HepG2 (cell line): ENCODE data around the gene SRBD1. TPM values are rescaled to one million over a fixed set of nuclear protein-coding genes. Genes with fewer than 3 reads are reported as not detected.

Experiments used
- KLF16 ChIP-seq, 2 experiments: sonication (generic) in 1 of 2; formaldehyde crosslinking in 1 of 2; IDR thresholded peaks; 2 replicates each; pipeline versions ENCODE4 v1.6.1 to v1.8.0; 2016 to 2023; ENCODE audit warnings: missing genetic modification reagents in 2 of 2, missing compliant biosample characterization in 1 of 2
- MBD4 ChIP-seq: IDR thresholded peaks from 2 replicates; pipeline ENCODE4 v1.6.1; 2012; ENCODE audit warnings: low read length, inconsistent platforms, borderline replicate concordance
- NONO ChIP-seq, 2 experiments: fragments of 450-650 bp in 1 of 2; sonication (generic) in 1 of 2; formaldehyde crosslinking in 1 of 2; IDR thresholded peaks in 1 of 2; conservative IDR thresholded peaks in 1 of 2; 2 replicates each; pipeline versions ENCODE4 v1.6.1 to v1.8.0; 2017 to 2022; ENCODE audit warnings: mild to moderate bottlenecking in 1 of 2, missing genetic modification reagents in 1 of 2, moderate library complexity in 1 of 2
- ZBTB44 ChIP-seq: sonication (generic); formaldehyde crosslinking; IDR thresholded peaks from 2 replicates; pipeline ENCODE4 v1.4.0; 2020; ENCODE audit warnings: missing genetic modification reagents
- ZNF574 ChIP-seq: sonication (generic); formaldehyde crosslinking; IDR thresholded peaks from 2 replicates; pipeline ENCODE4 v1.4.0; 2020; ENCODE audit warnings: missing genetic modification reagents
- ZNF672 ChIP-seq: sonication (generic); formaldehyde crosslinking; IDR thresholded peaks from 2 replicates; pipeline ENCODE4 v1.8.1; 2022; ENCODE audit warnings: missing genetic modification reagents
- ZNF674 ChIP-seq: sonication (generic); formaldehyde crosslinking; IDR thresholded peaks from 2 replicates; pipeline ENCODE4 v1.5.0; 2020; ENCODE audit warnings: low read depth, mild to moderate bottlenecking, missing genetic modification reagents
- ZNF761 ChIP-seq: sonication (generic); formaldehyde crosslinking; conservative IDR thresholded peaks from 2 replicates; pipeline ENCODE4 v1.4.0; 2020; ENCODE audit warnings: mild to moderate bottlenecking, missing genetic modification reagents
- ZZZ3 ChIP-seq: sonication (generic); formaldehyde crosslinking; IDR thresholded peaks from 2 replicates; pipeline ENCODE4 v1.4.0; 2020; ENCODE audit warnings: missing genetic modification reagents, mild to moderate bottlenecking, borderline replicate concordance
- polyA plus RNA-seq, 8 experiments: library from polyadenylated mRNA; depleted of rRNA in 3 of 8; stranded (reverse) in 7 of 8; unstranded in 1 of 8; fragments of >200 nt; fragmentation: Illumina TruSeq in 4 of 8; extraction: Trizol in 4 of 8; gene quantifications; 2 replicates each; pipeline versions ENCODE4 v1.2.1 to v1.2.3, GENCODE V29; 2011 to 2016; ENCODE audit warnings: low read depth in 4 of 8, missing spikeins in 1 of 8, mixed read lengths in 1 of 8; ENCODE audit not compliant: insufficient read depth in 1 of 8
- total RNA-seq, 5 experiments: library from RNA; depleted of rRNA; stranded (reverse); fragments of >200 nt; fragmentation: Illumina TruSeq; extraction: Trizol; gene quantifications; 2 replicates each; pipeline ENCODE4 v1.2.3, GENCODE V29; 2016; ENCODE audit warnings: low read depth in 1 of 5
- TF ChIP-seq, protein P1 (sequence below): sonication (generic); formaldehyde crosslinking; IDR thresholded peaks from 2 replicates; pipeline ENCODE4 v1.4.0; 2020; ENCODE audit warnings: mild to moderate bottlenecking, missing genetic modification reagents
- TF ChIP-seq, protein P2 (sequence below): sonication (generic); formaldehyde crosslinking; IDR thresholded peaks from 2 replicates; pipeline ENCODE4 v1.4.0; 2020; ENCODE audit warnings: low read depth, missing genetic modification reagents
- TF ChIP-seq, protein P3 (sequence below): sonication (generic); formaldehyde crosslinking; IDR thresholded peaks from 2 replicates; pipeline ENCODE4 v1.4.0; 2020; ENCODE audit warnings: mild to moderate bottlenecking, missing genetic modification reagents

The SRBD1 gene
- total and polyA plus RNA-seq, 2 of the 13 experiments (the other 11 are each of a cell fraction or from before 2014, with no cell fraction given), result 3.2 to 23.9 TPM

GRCh38 chr2:45649858-45650811 is 39.1 kb upstream of the SRBD1 start (continued):
- TF ChIP-seq ZNF574 (CRISPR knock-in tag) (no peak; the same call in 1 of the 2 replicates), ZNF672 (0 out of 2 replicates have a peak, but pooled peaks have one; percentile 12), KLF16 (CRISPR knock-in tag; IDR thresholded peaks at IDR 0.05) (no peak), ZBTB44 (no peak), MBD4 (no peak), NONO (IDR thresholded peaks at IDR 0.05) (no peak), NONO (CRISPR knock-in tag; conservative IDR thresholded peaks at IDR 0.05) (peak; percentile 34; the same call in 1 of the 2 replicates), ZZZ3 (CRISPR knock-in tag) (0 out of 2 replicates have a peak, but pooled peaks have one; percentile 2), ZNF761 (CRISPR knock-in tag) (no peak), ZNF674 (no peak)
- TF ChIP-seq, protein P1, sequence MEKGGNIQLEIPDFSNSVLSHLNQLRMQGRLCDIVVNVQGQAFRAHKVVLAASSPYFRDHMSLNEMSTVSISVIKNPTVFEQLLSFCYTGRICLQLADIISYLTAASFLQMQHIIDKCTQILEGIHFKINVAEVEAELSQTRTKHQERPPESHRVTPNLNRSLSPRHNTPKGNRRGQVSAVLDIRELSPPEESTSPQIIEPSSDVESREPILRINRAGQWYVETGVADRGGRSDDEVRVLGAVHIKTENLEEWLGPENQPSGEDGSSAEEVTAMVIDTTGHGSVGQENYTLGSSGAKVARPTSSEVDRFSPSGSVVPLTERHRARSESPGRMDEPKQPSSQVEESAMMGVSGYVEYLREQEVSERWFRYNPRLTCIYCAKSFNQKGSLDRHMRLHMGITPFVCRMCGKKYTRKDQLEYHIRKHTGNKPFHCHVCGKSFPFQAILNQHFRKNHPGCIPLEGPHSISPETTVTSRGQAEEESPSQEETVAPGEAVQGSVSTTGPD, result no peak
- TF ChIP-seq, protein P2, sequence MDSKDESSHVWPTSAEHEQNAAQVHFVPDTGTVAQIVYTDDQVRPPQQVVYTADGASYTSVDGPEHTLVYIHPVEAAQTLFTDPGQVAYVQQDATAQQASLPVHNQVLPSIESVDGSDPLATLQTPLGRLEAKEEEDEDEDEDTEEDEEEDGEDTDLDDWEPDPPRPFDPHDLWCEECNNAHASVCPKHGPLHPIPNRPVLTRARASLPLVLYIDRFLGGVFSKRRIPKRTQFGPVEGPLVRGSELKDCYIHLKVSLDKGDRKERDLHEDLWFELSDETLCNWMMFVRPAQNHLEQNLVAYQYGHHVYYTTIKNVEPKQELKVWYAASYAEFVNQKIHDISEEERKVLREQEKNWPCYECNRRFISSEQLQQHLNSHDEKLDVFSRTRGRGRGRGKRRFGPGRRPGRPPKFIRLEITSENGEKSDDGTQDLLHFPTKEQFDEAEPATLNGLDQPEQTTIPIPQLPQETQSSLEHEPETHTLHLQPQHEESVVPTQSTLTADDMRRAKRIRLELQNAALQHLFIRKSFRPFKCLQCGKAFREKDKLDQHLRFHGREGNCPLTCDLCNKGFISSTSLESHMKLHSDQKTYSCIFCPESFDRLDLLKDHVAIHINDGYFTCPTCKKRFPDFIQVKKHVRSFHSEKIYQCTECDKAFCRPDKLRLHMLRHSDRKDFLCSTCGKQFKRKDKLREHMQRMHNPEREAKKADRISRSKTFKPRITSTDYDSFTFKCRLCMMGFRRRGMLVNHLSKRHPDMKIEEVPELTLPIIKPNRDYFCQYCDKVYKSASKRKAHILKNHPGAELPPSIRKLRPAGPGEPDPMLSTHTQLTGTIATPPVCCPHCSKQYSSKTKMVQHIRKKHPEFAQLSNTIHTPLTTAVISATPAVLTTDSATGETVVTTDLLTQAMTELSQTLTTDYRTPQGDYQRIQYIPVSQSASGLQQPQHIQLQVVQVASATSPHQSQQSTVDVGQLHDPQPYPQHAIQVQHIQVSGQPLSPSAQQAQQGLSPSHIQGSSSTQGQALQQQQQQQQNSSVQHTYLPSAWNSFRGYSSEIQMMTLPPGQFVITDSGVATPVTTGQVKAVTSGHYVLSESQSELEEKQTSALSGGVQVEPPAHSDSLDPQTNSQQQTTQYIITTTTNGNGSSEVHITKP, result no peak
- TF ChIP-seq, protein P3, sequence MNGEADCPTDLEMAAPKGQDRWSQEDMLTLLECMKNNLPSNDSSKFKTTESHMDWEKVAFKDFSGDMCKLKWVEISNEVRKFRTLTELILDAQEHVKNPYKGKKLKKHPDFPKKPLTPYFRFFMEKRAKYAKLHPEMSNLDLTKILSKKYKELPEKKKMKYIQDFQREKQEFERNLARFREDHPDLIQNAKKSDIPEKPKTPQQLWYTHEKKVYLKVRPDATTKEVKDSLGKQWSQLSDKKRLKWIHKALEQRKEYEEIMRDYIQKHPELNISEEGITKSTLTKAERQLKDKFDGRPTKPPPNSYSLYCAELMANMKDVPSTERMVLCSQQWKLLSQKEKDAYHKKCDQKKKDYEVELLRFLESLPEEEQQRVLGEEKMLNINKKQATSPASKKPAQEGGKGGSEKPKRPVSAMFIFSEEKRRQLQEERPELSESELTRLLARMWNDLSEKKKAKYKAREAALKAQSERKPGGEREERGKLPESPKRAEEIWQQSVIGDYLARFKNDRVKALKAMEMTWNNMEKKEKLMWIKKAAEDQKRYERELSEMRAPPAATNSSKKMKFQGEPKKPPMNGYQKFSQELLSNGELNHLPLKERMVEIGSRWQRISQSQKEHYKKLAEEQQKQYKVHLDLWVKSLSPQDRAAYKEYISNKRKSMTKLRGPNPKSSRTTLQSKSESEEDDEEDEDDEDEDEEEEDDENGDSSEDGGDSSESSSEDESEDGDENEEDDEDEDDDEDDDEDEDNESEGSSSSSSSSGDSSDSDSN, result peak; percentile 92
